Endodermal cell (in vitro differentiated cells): Measurements from ENCODE around the gene MTHFD1L. TPM values are rescaled to one million over a fixed set of nuclear protein-coding genes. Genes with fewer than 3 reads are reported as not detected.

ENCODE experiments used
- DNase-seq: peaks from one replicate; pipeline ENCODE4 v3.0.0-alpha.2; 2017
- H3K27ac ChIP-seq: 2 replicates; pipeline ENCODE4 v1.5.1; 2013; ENCODE audit warnings: mild to moderate bottlenecking, low read depth, low read length, moderate library complexity
- H3K27me3 ChIP-seq: 2 replicates; pipeline ENCODE4 v1.6.1; 2013; ENCODE audit warnings: mild to moderate bottlenecking, low read length, moderate library complexity; ENCODE audit not compliant: insufficient read depth, control insufficient read depth, poor library complexity, severe bottlenecking
- H3K36me3 ChIP-seq: 2 replicates; pipeline ENCODE4 v1.7.0; 2013; ENCODE audit warnings: mild to moderate bottlenecking, low read length, moderate library complexity; ENCODE audit not compliant: control insufficient read depth, insufficient read depth
- H3K4me1 ChIP-seq: one replicate; pipeline ENCODE4 v1.7.0; 2013; ENCODE audit warnings: low read length; ENCODE audit not compliant: control insufficient read depth, insufficient read depth
- H3K4me3 ChIP-seq: 2 replicates; pipeline ENCODE4 v1.5.1; 2013; ENCODE audit warnings: mild to moderate bottlenecking, low read length, moderate library complexity
- H3K9ac ChIP-seq: 2 replicates; pipeline ENCODE4 v1.6.1; 2013; ENCODE audit warnings: mild to moderate bottlenecking, low read length, moderate library complexity; ENCODE audit not compliant: poor library complexity, severe bottlenecking; ENCODE audit errors: extremely low read depth
- H3K9me3 ChIP-seq: 2 replicates; pipeline ENCODE4 v1.6.1; 2013; ENCODE audit warnings: mild to moderate bottlenecking, low read length, moderate library complexity; ENCODE audit not compliant: control insufficient read depth
- H3K27ac Mint-ChIP-seq: 2 replicates; pipeline ENCODE4 v1.8.0; 2020; ENCODE audit warnings: mixed read lengths
- H3K27me3 Mint-ChIP-seq: 2 replicates; pipeline ENCODE4 v1.8.0; 2021; ENCODE audit warnings: mild to moderate bottlenecking, mixed read lengths; ENCODE audit not compliant: insufficient read depth
- H3K36me3 Mint-ChIP-seq: 2 replicates; pipeline ENCODE4 v1.8.0; 2020; ENCODE audit warnings: low read depth, mixed read lengths
- H3K4me1 Mint-ChIP-seq: 2 replicates; pipeline ENCODE4 v1.8.0; 2020; ENCODE audit warnings: mixed read lengths
- H3K4me3 Mint-ChIP-seq: 2 replicates; pipeline ENCODE4 v1.8.0; 2020; ENCODE audit warnings: mild to moderate bottlenecking, moderate library complexity, mixed read lengths
- H3K9me3 Mint-ChIP-seq: 2 replicates; pipeline ENCODE4 v1.8.0; 2020; ENCODE audit warnings: mild to moderate bottlenecking, mixed read lengths
- WGBS, 2 experiments: methylation state at CpG; one replicate each; pipeline versions ENCODE4 v1.1.5 to v1.1.7; 2013; ENCODE audit warnings: missing lambda C conversion rate in 2 of 2, mixed read lengths in 1 of 2; ENCODE audit not compliant: insufficient coverage in 1 of 2, insufficient read length in 1 of 2; 5-methylcytosine and 5-hydroxymethylcytosine counted together
- total RNA-seq, 2 donors: library from RNA; stranded (reverse); fragmentation: NEBNext Ultra II Directional in 1 of 2; extraction: Animal tissue kit (Norgen Biotek cat#: 25700) in 1 of 2; gene quantifications; 2 replicates in 1 of 2; 3 replicates in 1 of 2; pipeline ENCODE4 v1.2.1, GENCODE V29; 2021
- TF ChIP-seq, protein P1 (sequence below): fragments of 200-600 bp; sonication (generic); conservative IDR thresholded peaks from 2 replicates; pipeline ENCODE4 v1.5.0; 2021; ENCODE audit warnings: antibody characterized with exemption, mild to moderate bottlenecking

MTHFD1L gene
- total RNA-seq, 2 donors from 2014 or later, result 70.2 to 72.6 TPM

- Mint-ChIP-seq H3K27me3 (peaks cover 1% of the 10 kb centered on the region), H3K4me1 (peaks cover 9% of the 10 kb centered on the region), H3K27ac (no peak overlapping the region), H3K36me3 (no peaks in the 10 kb centered on the region), H3K9me3 (peaks cover 3% of the 10 kb centered on the region), H3K4me3 (no peak overlapping the region)
- Histone ChIP-seq H3K27me3 (no peaks in the 10 kb centered on the region), H3K4me3 (no peak overlapping the region), H3K9ac (no peak overlapping the region), H3K4me1 (no peaks in the 10 kb centered on the region), H3K9me3 (no peaks in the 10 kb centered on the region), H3K27ac (no peak overlapping the region), H3K36me3 (no peaks in the 10 kb centered on the region)
- DNase-seq, result no peak
- TF ChIP-seq, protein P1, sequence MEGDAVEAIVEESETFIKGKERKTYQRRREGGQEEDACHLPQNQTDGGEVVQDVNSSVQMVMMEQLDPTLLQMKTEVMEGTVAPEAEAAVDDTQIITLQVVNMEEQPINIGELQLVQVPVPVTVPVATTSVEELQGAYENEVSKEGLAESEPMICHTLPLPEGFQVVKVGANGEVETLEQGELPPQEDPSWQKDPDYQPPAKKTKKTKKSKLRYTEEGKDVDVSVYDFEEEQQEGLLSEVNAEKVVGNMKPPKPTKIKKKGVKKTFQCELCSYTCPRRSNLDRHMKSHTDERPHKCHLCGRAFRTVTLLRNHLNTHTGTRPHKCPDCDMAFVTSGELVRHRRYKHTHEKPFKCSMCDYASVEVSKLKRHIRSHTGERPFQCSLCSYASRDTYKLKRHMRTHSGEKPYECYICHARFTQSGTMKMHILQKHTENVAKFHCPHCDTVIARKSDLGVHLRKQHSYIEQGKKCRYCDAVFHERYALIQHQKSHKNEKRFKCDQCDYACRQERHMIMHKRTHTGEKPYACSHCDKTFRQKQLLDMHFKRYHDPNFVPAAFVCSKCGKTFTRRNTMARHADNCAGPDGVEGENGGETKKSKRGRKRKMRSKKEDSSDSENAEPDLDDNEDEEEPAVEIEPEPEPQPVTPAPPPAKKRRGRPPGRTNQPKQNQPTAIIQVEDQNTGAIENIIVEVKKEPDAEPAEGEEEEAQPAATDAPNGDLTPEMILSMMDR, result no peak
- WGBS, 2 experiments, result 84 to 93% methylated on average over 3 of the region's 3 CpGs
Measured at GRCh38 chr6:151140767-151141166, 275.3 kb downstream of the MTHFD1L start.

DNA sequence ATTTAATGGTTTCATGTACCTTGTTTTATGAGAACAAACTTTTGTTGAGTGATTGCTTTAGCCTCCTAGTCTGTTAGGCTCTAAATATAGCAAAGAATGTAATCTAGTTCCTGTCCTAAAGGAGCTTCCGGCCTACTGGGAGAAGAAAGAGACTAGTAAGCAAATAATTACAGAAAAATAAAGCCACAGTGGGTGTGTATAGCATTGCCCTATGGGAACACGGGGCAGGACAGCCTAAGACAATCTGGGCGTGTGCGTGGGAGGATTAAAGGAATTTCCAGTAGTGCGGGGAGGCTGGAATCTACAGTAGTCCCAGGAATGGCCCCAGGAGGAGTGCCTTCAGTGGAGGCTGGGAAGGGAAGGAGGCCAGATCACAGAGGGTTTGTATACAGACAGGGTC, 276.2 kb downstream of the MTHFD1L start:
- TF ChIP-seq, protein P1, result no peak
- Mint-ChIP-seq H3K27me3 (peaks cover 1% of the 10 kb centered on the region), H3K4me1 (peaks cover 1% of the 10 kb centered on the region), H3K4me3 (no peak overlapping the region), H3K9me3 (peaks cover 1% of the 10 kb centered on the region), H3K36me3 (no peaks in the 10 kb centered on the region), H3K27ac (no peak overlapping the region)
- no peak overlapping the region for H3K4me3 ChIP-seq
- DNase-seq, result no peak
- no peaks in the 10 kb centered on the region for H3K27me3 ChIP-seq
- H3K9ac ChIP-seq, result no peak overlapping the region
- no peak overlapping the region for H3K27ac ChIP-seq
- H3K4me1 ChIP-seq, result no peaks in the 10 kb centered on the region
- 89 to 92% methylated on average over 5 of the region's 5 CpGs for WGBS, 2 experiments
- H3K36me3 ChIP-seq, result no peaks in the 10 kb centered on the region
- no peaks in the 10 kb centered on the region for H3K9me3 ChIP-seq

DNA sequence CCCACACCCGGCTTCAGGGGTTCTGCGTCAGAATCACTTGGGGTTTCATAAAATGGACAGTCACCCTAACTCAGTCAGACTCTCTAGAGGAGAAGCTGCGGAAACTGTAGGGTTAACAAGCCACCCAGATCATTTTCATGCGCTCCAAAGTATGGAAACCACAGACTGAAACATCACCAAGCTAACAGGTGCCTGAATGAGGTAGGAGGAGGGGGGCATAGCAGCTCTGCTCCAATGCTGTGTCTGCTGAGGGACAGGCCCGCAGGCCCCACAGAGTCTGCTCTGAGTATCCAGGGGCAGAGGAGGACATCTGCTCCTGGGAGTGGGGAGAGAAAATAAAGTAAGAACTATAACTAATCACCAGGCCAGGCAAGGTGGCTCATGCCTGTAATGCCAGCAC, 277.2 kb downstream of the MTHFD1L start:
- H3K36me3 Mint-ChIP-seq, result no peaks in the 10 kb centered on the region
- no peak overlapping the region for H3K27ac ChIP-seq
- H3K36me3 ChIP-seq, result no peaks in the 10 kb centered on the region
- H3K9me3 Mint-ChIP-seq, result peaks cover 5% of the 10 kb centered on the region
- H3K4me1 ChIP-seq, result peaks cover under 1% of the 10 kb centered on the region
- peaks cover 1% of the 10 kb centered on the region for H3K27me3 Mint-ChIP-seq
- H3K27ac Mint-ChIP-seq, result no peak overlapping the region
- no peaks in the 10 kb centered on the region for H3K27me3 ChIP-seq
- no peaks in the 10 kb centered on the region for H3K4me1 Mint-ChIP-seq
- WGBS, 2 experiments, result 84 to 87% methylated on average over 3 to 5 of the region's 5 CpGs
- no peak for DNase-seq
- no peak overlapping the region for H3K4me3 Mint-ChIP-seq
- TF ChIP-seq, protein P1, result no peak
- H3K9me3 ChIP-seq, result no peaks in the 10 kb centered on the region
- no peak overlapping the region for H3K9ac ChIP-seq
- no peak overlapping the region for H3K4me3 ChIP-seq
